B cell (primary cell): ENCODE data around the gene SHH.

Experiments used
- CTCF ChIP-seq: fragments of 200-600 bp; IDR thresholded peaks from one replicate; pipeline ENCODE4 v1.8.0; 2022; ENCODE audit warnings: antibody characterized with exemption, mild to moderate bottlenecking
- EZH2 ChIP-seq: IDR thresholded peaks from 2 replicates; pipeline ENCODE4 v1.6.1; 2012; ENCODE audit warnings: borderline replicate concordance, low read depth, mild to moderate bottlenecking, moderate library complexity, low read length; ENCODE audit not compliant: insufficient read depth, poor library complexity, severe bottlenecking

- TF ChIP-seq CTCF: no peak
- no peak for TF ChIP-seq EZH2
Measured at GRCh38 chr7:155763122-155763521, 49.1 kb downstream of the SHH start.
